Lower lobe of right lung (tissue), 2 donors: ENCODE results near the gene SGMS1. TPM values are rescaled to one million over a fixed set of nuclear protein-coding genes. Genes with fewer than 3 reads are reported as not detected.
"Not testable (repeated sequence)": the region's sequence is repeated elsewhere in the genome, so short reads cannot be mapped to it uniquely, and the experiment has no call there.

Experiments used
- ATAC-seq, 2 donors: fragments of 200-7000 bp; cut with Tn5 transposase; one replicate each; pipeline ENCODE4 v1.9.1; 2020 to 2022; ENCODE audit warnings: mild to moderate bottlenecking in 2 of 2, moderate library complexity in 2 of 2
- DNase-seq: peaks from one replicate; pipeline ENCODE4 v3.0.0-alpha.2; 2020
- H3K27ac ChIP-seq: fragments of 200-600 bp; one replicate; pipeline ENCODE4 v1.8.0; 2022
- H3K27me3 ChIP-seq: fragments of 200-600 bp; one replicate; pipeline ENCODE4 v1.8.0; 2022; ENCODE audit warnings: low read depth
- H3K36me3 ChIP-seq: fragments of 200-600 bp; one replicate; pipeline ENCODE4 v1.8.0; 2022; ENCODE audit warnings: mild to moderate bottlenecking
- H3K4me1 ChIP-seq: fragments of 200-600 bp; one replicate; pipeline ENCODE4 v1.8.0; 2022
- H3K4me3 ChIP-seq: fragments of 200-600 bp; one replicate; pipeline ENCODE4 v1.8.0; 2022; ENCODE audit warnings: mild to moderate bottlenecking
- H3K9me3 ChIP-seq: fragments of 200-600 bp; one replicate; pipeline ENCODE4 v1.8.0; 2022
- CTCF ChIP-seq: fragments of 200-600 bp; IDR thresholded peaks from one replicate; pipeline ENCODE4 v1.8.0; 2022; ENCODE audit warnings: antibody characterized with exemption, mild to moderate bottlenecking
- intact Hi-C: fragments of 100-400 bp; cut with DNase I; formaldehyde crosslinking; loops from one replicate; pipeline ENCODE4 v1.11.0; 2022
- total RNA-seq: library from RNA; stranded (reverse); fragmentation: NEBNext Ultra II Directional; extraction: Animal tissue kit (Norgen Biotek cat#: 25700); gene quantifications from one replicate; pipeline ENCODE4 v1.2.1, GENCODE V29; 2021
- donor health status: DM: no; HTN: yes; CAD: no; lungs with severe emphysema.

SGMS1 gene
- total RNA-seq, 1 donor from 2014 or later, result 72.3 TPM

GRCh38 chr10:50510517-50511473, 113.0 kb downstream of the SGMS1 start:
- peaks cover 27% of the 10 kb centered on the region for H3K4me1 ChIP-seq
- no peak for DNase-seq
- ATAC-seq, result no peak
- H3K27me3 ChIP-seq, result no peaks in the 10 kb centered on the region
- H3K36me3 ChIP-seq, result no peaks in the 10 kb centered on the region
- no peak overlapping the region for H3K27ac ChIP-seq
- no peak overlapping the region for H3K4me3 ChIP-seq
- no peak for TF ChIP-seq CTCF
- intact Hi-C loops, result no loop called here
- H3K9me3 ChIP-seq, result no peaks in the 10 kb centered on the region

- intact Hi-C loops, result no loop called here
- Histone ChIP-seq H3K9me3 (no peaks in the 10 kb centered on the region), H3K36me3 (no peaks in the 10 kb centered on the region), H3K4me1 (peaks cover 27% of the 10 kb centered on the region), H3K4me3 (no peak overlapping the region), H3K27me3 (no peaks in the 10 kb centered on the region), H3K27ac (no peak overlapping the region)
- no peak for DNase-seq
- peak in 1 of 2 donors; percentile 74 for ATAC-seq
- TF ChIP-seq CTCF, result no peak
Measured at GRCh38 chr10:50508315-50509051, 115.3 kb downstream of the SGMS1 start.

- H3K4me3 ChIP-seq, result no peak overlapping the region
- H3K27me3 ChIP-seq, result no peaks in the 10 kb centered on the region
- TF ChIP-seq CTCF, result no peak
- H3K4me1 ChIP-seq, result peaks cover 23% of the 10 kb centered on the region
- ATAC-seq, result no peak
- no peaks in the 10 kb centered on the region for H3K9me3 ChIP-seq
- no peak overlapping the region for H3K27ac ChIP-seq
- intact Hi-C loops, result no loop called here
- no peak for DNase-seq
- no peaks in the 10 kb centered on the region for H3K36me3 ChIP-seq
Measured at GRCh38 chr10:50506861-50507573, 116.7 kb downstream of the SGMS1 start.

- Histone ChIP-seq H3K27me3 (no peaks in the 10 kb centered on the region), H3K27ac (no peak overlapping the region), H3K4me3 (no peak overlapping the region), H3K36me3 (no peaks in the 10 kb centered on the region), H3K9me3 (no peaks in the 10 kb centered on the region), H3K4me1 (peaks cover 19% of the 10 kb centered on the region)
- DNase-seq (no peak), ATAC-seq (no peak)
- no peak for TF ChIP-seq CTCF
- intact Hi-C loops, result no loop called here
Measured at GRCh38 chr10:50504389-50504788, 119.4 kb downstream of the SGMS1 start.

- H3K9me3 ChIP-seq, result no peaks in the 10 kb centered on the region
- TF ChIP-seq CTCF, result no peak
- H3K27me3 ChIP-seq, result no peaks in the 10 kb centered on the region
- ATAC-seq, result no peak
- H3K36me3 ChIP-seq, result no peaks in the 10 kb centered on the region
- no peak for DNase-seq
- no peak overlapping the region for H3K4me3 ChIP-seq
- intact Hi-C loops, result no loop called here
- no peak overlapping the region for H3K27ac ChIP-seq
- peaks cover 13% of the 10 kb centered on the region for H3K4me1 ChIP-seq
Measured at GRCh38 chr10:50503661-50504320, 120.0 kb downstream of the SGMS1 start.

GRCh38 chr10:50503156-50503555, 120.6 kb downstream of the SGMS1 start:
- H3K27me3 ChIP-seq, H3K4me3 ChIP-seq, H3K36me3 ChIP-seq, ATAC-seq, H3K27ac ChIP-seq, H3K9me3 ChIP-seq, intact Hi-C loops, H3K4me1 ChIP-seq, DNase-seq: not testable (repeated sequence)
